Measurements from ENCODE around the gene CCDC136. TPM values are rescaled to one million over a fixed set of nuclear protein-coding genes. Genes with fewer than 3 reads are reported as not detected.

CCDC136 gene
- total RNA-seq, 1 experiment from 2014 or later, result 1.1 TPM

GRCh38 chr7:128861957-128862570, 70.3 kb downstream of the CCDC136 start:
- in situ Hi-C loops (cut with HindIII; ENCODE audit: low pct_unique_long_range_greater_than_20kb, low sequenced_read_pairs), result no loop called here
- ATAC-seq (no peak; the same call in 1 of the 2 replicates), DNase-seq (ENCODE audit: low read depth, low spot score) (no peak)
- Histone ChIP-seq H3K4me1 (ENCODE audit: control insufficient read depth, insufficient read depth, low read length) (peaks cover 7% of the 10 kb centered on the region), H3K4me3 (ENCODE audit: low read depth in 2 of 2, low read length in 2 of 2) (peak overlapping the region; percentile 99 to 100), H3K36me3 (ENCODE audit: control insufficient read depth, insufficient read depth, low read length) (peaks cover 3% of the 10 kb centered on the region; the same call in 1 of the 2 replicates), H3K27ac (ENCODE audit: low read length) (peak overlapping the region; percentile 95), H3K27me3 (ENCODE audit: control insufficient read depth, insufficient read depth, low read length) (no peaks in the 10 kb centered on the region), H3K9me3 (ENCODE audit: control insufficient read depth, insufficient read depth, low read depth, low read length) (no peaks in the 10 kb centered on the region)
- TF ChIP-seq SIN3A (IDR thresholded peaks at IDR 0.05; ENCODE audit: borderline replicate concordance, insufficient read depth, low read depth, low read length) (no peak), REST (IDR thresholded peaks at IDR 0.05; ENCODE audit: insufficient read depth in 1 of 2, low read depth in 2 of 2, low read length in 1 of 2) (no peak), CTCF (IDR thresholded peaks at IDR 0.05) (no peak), TCF7L2 (IDR thresholded peaks at IDR 0.05; ENCODE audit: low read depth, low read length) (no peak)
- no TSS peak for BruUV-seq (replicated peaks)
- CTCF ChIA-PET, result interaction anchor here (1.0 to 1.4 kb wide), 2 partner anchors 18 to 21 kb away, joined by 3 to 9 read pairs; no protein-coding TSS in a partner anchor
- intact Hi-C loops (cut with micrococcal nuclease; ENCODE audit: unreplicated experiment), result no loop called here
- POLR2A ChIA-PET, result no interaction called here

DNA sequence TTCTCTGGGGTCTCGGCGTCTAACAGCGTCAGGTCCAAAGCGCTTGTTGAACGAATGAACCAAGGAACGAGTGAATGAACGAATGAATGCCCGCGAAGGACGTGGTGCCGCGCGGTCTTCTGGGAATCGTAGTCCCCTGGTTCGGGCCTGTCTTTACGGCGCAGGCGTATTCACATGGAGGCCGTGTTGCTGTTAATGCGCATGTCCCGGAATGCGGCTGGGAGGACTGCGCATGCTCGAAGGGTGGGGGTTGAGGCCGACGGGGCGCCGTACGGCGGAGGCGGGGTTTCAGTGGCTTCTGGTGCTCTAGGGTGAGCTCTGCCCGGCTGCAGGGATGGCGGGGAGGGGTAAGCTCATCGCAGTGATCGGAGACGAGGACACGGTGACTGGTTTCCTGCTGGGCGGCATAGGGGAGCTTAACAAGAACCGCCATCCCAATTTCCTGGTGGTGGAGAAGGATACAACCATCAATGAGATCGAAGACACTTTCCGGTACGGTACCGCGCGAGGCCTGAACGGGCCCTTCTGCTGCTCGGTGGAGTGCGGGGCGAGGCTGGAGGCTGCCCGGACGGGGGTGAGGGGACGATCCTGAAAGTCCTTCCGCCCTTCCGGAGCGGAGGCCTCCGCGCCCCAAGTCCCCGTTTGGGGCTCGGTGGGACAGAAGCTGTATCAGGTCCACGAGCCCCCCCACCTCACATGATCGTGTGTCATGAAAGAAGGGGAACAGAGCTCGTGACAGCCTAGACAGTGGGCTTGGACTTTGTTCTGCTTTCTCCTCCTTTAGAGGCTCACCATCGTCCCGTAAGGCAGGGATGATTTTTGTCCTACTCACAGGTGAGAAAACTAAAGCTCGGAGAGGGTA, 71.0 kb downstream of the CCDC136 start, which contains the start of gene ATP6V1F:
Gene ATP6V1F, plus strand, starts transcription at position 286 of the 862 bp plus-strand sequence. Its CDS starts 49 bp downstream, at position 335.
- intact Hi-C loops (cut with micrococcal nuclease; ENCODE audit: unreplicated experiment) (no loop called here), in situ Hi-C loops (cut with HindIII; ENCODE audit: low pct_unique_long_range_greater_than_20kb, low sequenced_read_pairs) (no loop called here)
- H3K27ac ChIP-seq (ENCODE audit: low read length), result peak within 1 kb of the TSS; percentile 95
- no peaks in the 10 kb centered on the region for H3K9me3 ChIP-seq (ENCODE audit: control insufficient read depth, insufficient read depth, low read depth, low read length)
- POLR2A ChIA-PET, result interaction anchor here (0.6 kb wide), 1 partner anchor 1125 kb away, joined by 9 read pairs; no protein-coding TSS in a partner anchor
- ATAC-seq, result peak; percentile 92
- H3K4me1 ChIP-seq (ENCODE audit: control insufficient read depth, insufficient read depth, low read length), result peaks cover 7% of the 10 kb centered on the region
- BruUV-seq (replicated peaks), result TSS peak; percentile 78
- no peaks in the 10 kb centered on the region for H3K27me3 ChIP-seq (ENCODE audit: control insufficient read depth, insufficient read depth, low read length)
- peak; percentile 99 for DNase-seq (ENCODE audit: low read depth, low spot score)
- peaks cover 3% of the 10 kb centered on the region; the same call in 1 of the 2 replicates for H3K36me3 ChIP-seq (ENCODE audit: control insufficient read depth, insufficient read depth, low read length)
- TF ChIP-seq TCF7L2 (IDR thresholded peaks at IDR 0.05; ENCODE audit: low read depth, low read length) (no peak), SIN3A (IDR thresholded peaks at IDR 0.05; ENCODE audit: borderline replicate concordance, insufficient read depth, low read depth, low read length) (0 out of 2 replicates have a peak, but pooled peaks have one; percentile 14), CTCF (IDR thresholded peaks at IDR 0.05) (no peak), POLR2AphosphoS5 (IDR thresholded peaks at IDR 0.05; ENCODE audit: low read depth, low read length) (peak; percentile 68)
- CTCF ChIA-PET, result interaction anchor here (0.6 to 1.4 kb wide), 3 partner anchors 17 to 192 kb away, joined by 3 to 9 read pairs (median 8); no protein-coding TSS in a partner anchor
- peak within 1 kb of the TSS; percentile 99 to 100 for H3K4me3 ChIP-seq (ENCODE audit: low read depth in 2 of 2, low read length in 2 of 2)

Measured in Panc1 (cell line).